GM10847 (cell line): ENCODE measurements around the gene CCNK.

Source experiments
- POLR2A ChIP-seq: IDR thresholded peaks from 2 replicates; pipeline ENCODE4 v1.6.1; 2011; ENCODE audit not compliant: insufficient read length; ENCODE audit errors: extremely low read depth

The CCNK gene

GRCh38 chr14:99480917-99481744, at the start of gene CCNK:
TSS of gene CCNK (plus strand) at chr14:99481409. CDS start at chr14:99492678, 11,269 bp downstream.
- peak; percentile 83 for TF ChIP-seq POLR2A

DNA sequence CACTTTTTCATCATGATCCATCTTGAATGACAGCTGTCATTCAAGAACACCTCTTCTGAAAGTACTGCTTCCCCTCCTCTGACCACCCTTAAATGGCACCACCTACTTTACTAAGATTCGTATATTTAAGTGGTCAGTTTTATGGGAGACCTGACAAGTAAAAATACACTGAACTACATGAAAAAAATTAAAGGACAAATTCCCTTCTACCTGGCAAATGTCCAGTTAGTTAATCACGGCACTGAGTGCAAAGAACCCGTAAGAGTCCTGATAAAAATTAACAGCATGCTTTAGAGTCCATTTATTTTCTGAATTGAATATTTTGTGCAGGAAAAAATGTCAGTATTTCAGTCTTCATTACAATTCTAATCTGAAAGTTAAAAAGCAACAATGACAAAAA, 49.2 kb upstream of the CCNK start:
- no peak for TF ChIP-seq POLR2A

DNA sequence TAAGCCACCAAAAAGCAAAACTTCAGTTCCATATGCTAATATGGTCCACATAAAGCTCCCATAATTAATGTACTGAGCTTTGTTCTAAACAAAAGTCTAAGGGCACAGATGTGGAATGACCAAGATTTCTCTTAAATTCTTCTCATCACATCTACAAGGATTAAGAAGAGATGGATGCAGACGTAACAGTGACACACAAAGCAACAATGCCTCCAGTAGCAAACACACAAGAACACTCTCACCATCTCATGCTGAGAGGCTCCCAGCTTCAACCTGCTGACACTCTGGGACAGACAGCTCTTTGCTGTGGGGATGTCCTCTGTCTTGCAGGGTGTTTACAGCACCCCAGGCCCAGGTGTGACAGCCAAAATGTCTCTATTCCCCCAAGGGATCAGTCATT, 48.7 kb upstream of the CCNK start:
- TF ChIP-seq POLR2A = no peak

DNA sequence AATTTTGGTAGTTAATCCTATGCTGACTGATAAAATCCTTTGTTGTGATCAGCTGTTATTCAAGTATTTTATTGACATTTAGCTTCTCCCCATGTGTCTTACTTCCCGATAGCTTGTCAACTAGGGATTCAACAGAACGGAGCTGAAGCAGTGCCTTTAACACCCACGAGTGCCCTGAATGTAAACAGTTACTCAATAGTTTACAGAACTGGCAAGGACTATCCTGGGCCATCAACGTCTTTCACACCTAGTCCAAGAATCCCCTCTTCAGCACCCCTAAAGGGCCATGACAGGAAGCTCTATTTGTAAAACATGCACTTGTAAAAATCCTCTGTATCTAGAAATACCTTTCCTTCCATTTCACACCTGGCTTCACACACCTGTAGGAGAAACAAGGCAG, 45.9 kb upstream of the CCNK start:
- TF ChIP-seq POLR2A = no peak

DNA sequence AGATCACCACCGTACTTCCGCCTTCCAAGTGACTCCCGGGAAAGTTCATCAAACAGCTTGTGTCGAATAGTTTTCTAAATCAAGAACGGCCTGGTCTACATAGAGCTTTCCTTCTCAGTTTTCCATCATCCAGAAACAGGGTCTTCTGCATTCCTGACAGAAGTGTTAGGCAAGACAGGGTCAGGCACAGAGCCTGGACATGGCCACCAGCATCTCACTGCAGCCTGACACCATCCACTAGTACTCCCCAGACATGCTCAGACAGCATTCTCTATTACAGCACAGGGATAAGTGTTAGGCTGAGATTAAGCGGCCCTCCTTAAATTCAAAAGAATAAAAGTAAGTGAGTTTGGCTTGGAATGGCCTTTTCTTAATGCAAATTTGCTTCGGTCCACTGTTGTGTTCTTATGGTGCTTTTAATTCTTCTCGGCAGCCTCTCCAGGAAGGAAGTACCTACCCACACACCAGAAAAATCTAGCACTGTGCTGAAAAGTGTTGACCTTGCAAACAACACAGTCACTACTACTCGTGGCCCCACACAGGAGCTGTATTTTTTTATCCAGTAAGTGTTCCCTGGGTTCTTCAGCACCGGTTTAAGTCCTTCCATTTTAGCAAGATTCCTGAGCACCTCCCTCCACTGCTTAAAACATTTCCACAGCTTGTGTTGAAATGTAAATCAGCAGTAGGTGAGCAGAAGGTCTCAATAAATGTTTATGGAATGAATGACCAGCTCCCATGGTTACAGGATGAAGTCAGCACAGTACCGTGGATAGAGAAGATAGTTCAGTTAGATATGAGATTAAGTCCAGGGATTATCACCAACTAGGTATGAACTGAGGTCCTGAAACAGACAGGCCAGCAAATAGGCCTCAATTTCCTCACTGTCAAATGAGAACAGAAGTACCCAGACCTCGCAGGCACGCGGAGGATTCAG, 44.7 kb upstream of the CCNK start:
- no peak for TF ChIP-seq POLR2A

DNA sequence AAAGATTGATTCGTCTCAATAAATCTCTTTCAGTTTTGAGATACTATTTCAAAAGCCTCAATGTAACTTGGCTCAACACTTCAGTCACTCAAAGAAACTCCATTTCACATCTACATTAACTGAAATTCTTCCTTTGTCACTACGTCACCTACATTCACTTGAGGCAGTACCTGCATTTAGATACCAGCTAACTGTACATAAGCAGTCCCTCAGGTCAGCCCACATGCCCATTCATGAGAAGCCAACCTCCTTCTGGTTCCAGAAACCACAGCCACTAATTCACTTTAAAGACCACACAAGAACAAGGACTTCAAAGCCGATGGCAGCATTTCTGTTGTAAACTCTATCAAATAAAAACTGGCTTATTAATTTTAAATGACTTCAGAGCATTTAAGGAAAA, 43.5 kb upstream of the CCNK start:
- TF ChIP-seq POLR2A = no peak

- no peak for TF ChIP-seq POLR2A
Observed at GRCh38 chr14:99440278-99440677, 40.9 kb upstream of the CCNK start.

DNA sequence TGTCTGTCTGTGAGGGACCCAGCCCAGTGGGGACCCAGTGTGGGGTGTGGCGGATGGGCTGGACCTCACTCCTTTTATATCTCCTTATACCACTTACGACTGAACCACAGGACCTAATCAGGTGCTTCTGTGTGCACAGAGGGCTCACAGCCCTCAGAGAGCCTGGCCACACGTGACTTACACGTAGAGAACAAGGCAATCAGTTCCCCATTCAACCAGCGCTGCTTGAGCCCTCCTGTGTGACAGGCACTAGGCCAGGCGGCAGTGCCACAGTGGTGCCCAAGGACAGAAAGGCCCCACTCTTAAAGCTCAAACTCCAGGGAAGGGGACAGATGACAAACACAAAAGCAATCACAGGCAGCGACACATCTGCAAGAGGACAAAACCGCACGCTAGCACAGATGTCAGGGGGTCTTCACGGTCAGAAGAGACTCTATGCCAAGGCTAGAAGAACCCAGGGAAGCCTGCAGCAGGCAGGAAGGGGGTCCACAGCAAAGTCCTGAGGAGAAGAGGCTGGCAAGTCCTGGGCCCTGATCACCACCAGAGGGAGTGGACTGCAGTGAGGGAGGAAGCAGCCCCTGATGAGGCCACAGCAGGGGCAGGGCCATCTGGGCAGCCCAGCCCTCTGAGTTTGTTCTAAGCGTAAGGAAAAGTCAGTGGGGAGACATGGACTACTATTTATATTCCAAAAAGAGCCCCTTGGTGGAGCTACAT, 39.9 kb upstream of the CCNK start:
- no peak for TF ChIP-seq POLR2A

DNA sequence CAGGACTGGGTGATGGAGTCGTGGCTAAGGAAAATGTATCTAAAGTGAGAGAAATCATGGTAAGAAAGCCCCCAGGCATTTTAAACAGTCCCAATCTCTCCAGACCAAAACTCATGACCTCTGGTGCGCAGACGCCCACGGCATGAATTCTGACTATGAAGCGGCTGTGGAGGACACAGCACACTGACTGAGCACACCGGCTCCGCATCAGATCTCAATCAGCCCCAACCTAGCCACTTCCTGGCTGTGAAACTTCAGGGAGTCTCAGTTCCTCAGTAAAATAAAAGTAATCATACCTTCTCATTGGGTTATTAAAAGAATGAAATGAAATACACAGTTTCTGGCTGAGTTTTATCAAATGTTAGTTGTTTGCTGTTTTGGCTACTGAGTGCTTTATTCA, 39.3 kb upstream of the CCNK start:
- TF ChIP-seq POLR2A = no peak

- TF ChIP-seq POLR2A = no peak
Observed at GRCh38 chr14:99445931-99446330, 35.3 kb upstream of the CCNK start.

DNA sequence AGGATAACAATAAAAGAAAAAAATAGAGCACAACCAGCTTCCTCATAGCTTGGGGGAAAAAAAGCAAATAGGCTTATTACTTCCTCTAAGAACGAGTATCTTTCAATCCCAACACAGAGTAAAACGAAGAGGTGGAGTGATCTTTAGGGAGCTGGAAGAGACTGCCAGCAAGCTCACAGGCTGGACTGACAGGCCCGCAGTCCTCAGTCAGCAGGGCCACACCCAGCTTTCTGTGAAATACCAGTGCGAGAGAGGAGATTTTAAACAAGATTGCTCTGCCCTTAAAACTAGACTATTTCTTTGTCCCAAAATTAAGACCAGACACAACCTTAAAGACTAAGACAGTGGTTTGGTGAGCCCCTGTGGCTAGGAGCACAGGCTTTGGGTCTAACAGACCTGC, 33.5 kb upstream of the CCNK start:
- TF ChIP-seq POLR2A = no peak

DNA sequence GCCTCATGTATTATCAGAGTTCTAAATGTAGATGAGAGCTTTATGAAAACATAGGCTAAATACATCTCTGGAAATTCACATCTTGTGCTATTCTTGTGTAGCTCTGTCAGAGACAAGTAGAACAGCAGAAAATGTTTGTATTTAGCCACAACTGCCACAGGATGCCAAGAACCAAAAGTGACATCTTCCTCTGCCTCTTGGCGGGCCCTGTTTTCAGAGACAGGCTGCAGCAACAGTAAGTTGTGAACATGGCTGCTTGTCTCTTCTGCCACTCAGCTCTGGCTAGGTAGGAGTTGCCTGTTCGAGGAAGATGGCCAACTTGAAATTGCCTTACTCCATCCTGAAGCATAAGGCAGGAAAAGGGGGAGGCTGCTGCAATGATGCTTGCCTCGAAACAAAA, 30.9 kb upstream of the CCNK start:
- TF ChIP-seq POLR2A = no peak

- TF ChIP-seq POLR2A = no peak
Observed at GRCh38 chr14:99451234-99451633, 30.0 kb upstream of the CCNK start.

DNA sequence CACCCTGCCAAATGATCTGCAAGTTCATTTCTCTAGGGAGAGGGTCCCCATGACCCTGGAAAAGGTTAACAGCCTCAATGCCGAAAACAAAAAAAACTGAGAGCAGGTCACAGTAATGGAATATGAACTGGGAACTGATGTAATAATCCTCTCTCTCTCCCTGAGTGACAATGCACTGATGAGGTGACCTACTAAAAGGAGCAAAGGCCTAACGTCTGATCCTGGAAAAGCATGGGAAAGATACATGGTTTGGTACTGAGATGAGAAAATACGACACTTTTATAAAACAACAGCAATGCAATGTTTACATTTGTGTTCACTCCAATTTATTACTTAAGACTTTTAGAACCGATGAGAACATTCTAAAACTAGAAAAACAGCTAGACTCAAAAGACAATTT, 28.2 kb upstream of the CCNK start:
- no peak for TF ChIP-seq POLR2A

GRCh38 chr14:99454246-99454645, 27.0 kb upstream of the CCNK start:
- no peak for TF ChIP-seq POLR2A
